ENCODE data around the gene CAMK1D. TPM values are rescaled to one million over a fixed set of nuclear protein-coding genes. Genes with fewer than 3 reads are reported as not detected.

The CAMK1D gene
- total RNA-seq, 1 experiment from 2014 or later = 10.2 TPM

GRCh38 chr10:12710594-12711349, 361.4 kb downstream of the CAMK1D start:
- H3K4me3 Mint-ChIP-seq = no peak overlapping the region
- peaks cover 5% of the 10 kb centered on the region for H3K27me3 Mint-ChIP-seq (ENCODE audit: low read depth)
- no peak for TF ChIP-seq ZNF138 (CRISPR knock-in tag; conservative IDR thresholded peaks at IDR 0.05)
- no peak for TF ChIP-seq TEAD4 (CRISPR knock-in tag; IDR thresholded peaks at IDR 0.05)
- TF ChIP-seq CTCF (IDR thresholded peaks at IDR 0.05) = peak; percentile 73
- ATAC-seq (peak; percentile 77), DNase-seq (ENCODE audit: low spot score) (peak; percentile 79)
- peaks cover 42% of the 10 kb centered on the region for H3K4me1 Mint-ChIP-seq
- H3K27ac Mint-ChIP-seq = no peak overlapping the region
- CTCF ChIA-PET = interaction anchor here (0.6 to 3.0 kb wide), 6 partner anchors 14 to 446 kb away, joined by 3 to 11 read pairs (median 3); partner anchors contain the start of gene OPTN
- no peaks in the 10 kb centered on the region for H3K36me3 Mint-ChIP-seq
- POLR2A ChIA-PET = no interaction called here
- H3K9me3 Mint-ChIP-seq = no peaks in the 10 kb centered on the region

GRCh38 chr10:12711350-12711708, 362.0 kb downstream of the CAMK1D start:
- no peaks in the 10 kb centered on the region for H3K9me3 Mint-ChIP-seq
- peaks cover 42% of the 10 kb centered on the region for H3K4me1 Mint-ChIP-seq
- no peak overlapping the region for H3K27ac Mint-ChIP-seq
- H3K4me3 Mint-ChIP-seq = no peak overlapping the region
- POLR2A ChIA-PET = no interaction called here
- no peak for DNase-seq (ENCODE audit: low spot score)
- no peaks in the 10 kb centered on the region for H3K36me3 Mint-ChIP-seq
- TF ChIP-seq CTCF (IDR thresholded peaks at IDR 0.05) (0 out of 2 replicates have a peak, but pooled peaks have one; percentile 1), ZNF425 (CRISPR knock-in tag; conservative IDR thresholded peaks at IDR 0.05) (no peak), HMGXB4 (CRISPR knock-in tag; IDR thresholded peaks at IDR 0.05) (no peak), SP1 (CRISPR knock-in tag; conservative IDR thresholded peaks at IDR 0.05) (no peak), E2F5 (CRISPR knock-in tag; IDR thresholded peaks at IDR 0.05) (no peak)
- ATAC-seq = no peak
- CTCF ChIA-PET = interaction anchor here (0.7 to 3.0 kb wide), 8 partner anchors 21 to 447 kb away, joined by 3 to 11 read pairs (median 3); partner anchors contain the start of gene OPTN
- peaks cover 5% of the 10 kb centered on the region; the same call in 1 of the 2 replicates for H3K27me3 Mint-ChIP-seq (ENCODE audit: low read depth)

- Mint-ChIP-seq H3K27ac (no peak overlapping the region), H3K4me3 (no peak overlapping the region), H3K4me1 (peaks cover 33% of the 10 kb centered on the region), H3K36me3 (no peaks in the 10 kb centered on the region), H3K9me3 (no peaks in the 10 kb centered on the region), H3K27me3 (ENCODE audit: low read depth) (peaks cover 5% of the 10 kb centered on the region; the same call in 1 of the 2 replicates)
- POLR2A ChIA-PET = interaction anchor here (0.5 kb wide), 1 partner anchor 372 kb away, joined by 5 read pairs; no protein-coding TSS in a partner anchor
- CTCF ChIA-PET = interaction anchor here (0.5 to 1.7 kb wide), 20 partner anchors 12 to 460 kb away, joined by 3 to 6 read pairs (median 3); partner anchors contain the start of genes CAMK1D and OPTN
- ATAC-seq (no peak), DNase-seq (ENCODE audit: low spot score) (no peak)
- no peak for TF ChIP-seq ESRRA (CRISPR knock-in tag; IDR thresholded peaks at IDR 0.05; ENCODE audit: borderline replicate concordance)
- TF ChIP-seq ZNF138 (CRISPR knock-in tag; conservative IDR thresholded peaks at IDR 0.05) = no peak
- no peak for TF ChIP-seq HMGA2 (CRISPR knock-in tag; IDR thresholded peaks at IDR 0.05)
- no peak for TF ChIP-seq CTCF (IDR thresholded peaks at IDR 0.05)
- TF ChIP-seq ZNF512 (CRISPR knock-in tag; IDR thresholded peaks at IDR 0.05; ENCODE audit: borderline replicate concordance) = no peak
- TF ChIP-seq E2F4 (CRISPR knock-in tag; IDR thresholded peaks at IDR 0.05; ENCODE audit: borderline replicate concordance, low read depth) = no peak
- no peak for TF ChIP-seq ETV6 (CRISPR knock-in tag; IDR thresholded peaks at IDR 0.05)
Measured at GRCh38 chr10:12712293-12712983, 363.1 kb downstream of the CAMK1D start.

Measured in WTC11 (cell line).